Measurements from ENCODE around the gene CMTR1. TPM values are rescaled to one million over a fixed set of nuclear protein-coding genes. Genes with fewer than 3 reads are reported as not detected.
A peak's percentile ranks its signal among the peaks of the same experiment; 100 is the strongest.

CMTR1 gene
- total and polyA plus RNA-seq, 2 of the 13 experiments (the other 11 are each of a cell fraction or from before 2014, with no cell fraction given), result 19.7 to 55.2 TPM

DNA sequence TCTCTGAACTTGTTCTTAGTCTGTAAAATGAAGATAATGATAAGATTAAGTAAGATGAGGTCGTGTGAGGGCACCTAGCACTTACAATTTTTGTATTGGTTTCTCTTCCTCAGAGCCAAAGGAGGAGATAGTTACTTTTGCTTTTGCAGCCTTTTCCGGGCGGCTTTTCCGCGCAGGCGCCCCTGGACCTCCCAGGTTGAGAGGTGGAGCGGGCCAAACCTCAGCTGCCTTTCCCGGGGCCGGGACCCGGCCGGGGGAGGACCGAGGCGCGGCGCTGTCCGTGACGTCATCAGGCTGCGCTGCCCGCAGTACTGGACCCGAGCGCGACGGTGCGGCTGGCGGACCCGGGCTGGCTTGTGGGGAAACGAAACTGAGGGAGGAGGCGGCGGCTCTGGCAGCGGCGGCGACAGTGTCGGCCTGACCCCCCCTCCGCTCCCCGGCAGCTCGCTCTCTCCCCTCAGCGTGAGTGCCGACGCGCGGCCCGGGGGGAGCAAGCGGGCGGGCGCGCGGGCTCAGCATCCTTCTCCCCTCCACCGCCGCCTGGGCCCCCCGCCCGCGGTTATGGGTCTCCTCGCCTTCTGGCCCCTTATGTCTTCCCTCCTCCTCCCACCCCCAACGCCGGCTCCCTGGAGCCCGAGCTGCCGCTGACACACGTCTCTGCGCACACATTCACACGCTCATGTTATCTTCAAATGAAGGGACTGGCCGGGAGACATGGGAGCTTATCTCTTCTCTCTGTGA, at the start of gene CMTR1 (continued):
- peak; percentile 43 for TF ChIP-seq ZEB1 (IDR thresholded peaks at IDR 0.05; ENCODE audit: insufficient replicate concordance, low read depth)
- TF ChIP-seq, protein P1, sequence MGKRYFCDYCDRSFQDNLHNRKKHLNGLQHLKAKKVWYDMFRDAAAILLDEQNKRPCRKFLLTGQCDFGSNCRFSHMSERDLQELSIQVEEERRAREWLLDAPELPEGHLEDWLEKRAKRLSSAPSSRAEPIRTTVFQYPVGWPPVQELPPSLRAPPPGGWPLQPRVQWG (CRISPR knock-in tag; IDR thresholded peaks at IDR 0.05; ENCODE audit: borderline replicate concordance, low read depth), result no peak
- TF ChIP-seq, protein P2, sequence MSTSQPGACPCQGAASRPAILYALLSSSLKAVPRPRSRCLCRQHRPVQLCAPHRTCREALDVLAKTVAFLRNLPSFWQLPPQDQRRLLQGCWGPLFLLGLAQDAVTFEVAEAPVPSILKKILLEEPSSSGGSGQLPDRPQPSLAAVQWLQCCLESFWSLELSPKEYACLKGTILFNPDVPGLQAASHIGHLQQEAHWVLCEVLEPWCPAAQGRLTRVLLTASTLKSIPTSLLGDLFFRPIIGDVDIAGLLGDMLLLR (CRISPR knock-in tag; IDR thresholded peaks at IDR 0.05), result no peak
- TF ChIP-seq ZNF761 (CRISPR knock-in tag; conservative IDR thresholded peaks at IDR 0.05), result peak; percentile 89
- TF ChIP-seq, protein P3, sequence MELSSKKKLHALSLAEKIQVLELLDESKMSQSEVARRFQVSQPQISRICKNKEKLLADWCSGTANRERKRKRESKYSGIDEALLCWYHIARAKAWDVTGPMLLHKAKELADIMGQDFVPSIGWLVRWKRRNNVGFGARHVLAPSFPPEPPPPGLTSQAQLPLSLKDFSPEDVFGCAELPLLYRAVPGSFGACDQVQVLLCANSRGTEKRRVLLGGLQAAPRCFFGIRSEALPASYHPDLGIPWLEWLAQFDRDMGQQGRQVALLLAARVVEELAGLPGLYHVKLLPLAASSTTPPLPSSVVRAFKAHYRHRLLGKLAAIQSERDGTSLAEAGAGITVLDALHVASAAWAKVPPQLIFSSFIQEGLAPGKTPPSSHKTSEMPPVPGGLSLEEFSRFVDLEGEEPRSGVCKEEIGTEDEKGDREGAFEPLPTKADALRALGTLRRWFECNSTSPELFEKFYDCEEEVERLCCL (CRISPR knock-in tag; IDR thresholded peaks at IDR 0.05; ENCODE audit: borderline replicate concordance), result no peak
- TF ChIP-seq, protein P4, sequence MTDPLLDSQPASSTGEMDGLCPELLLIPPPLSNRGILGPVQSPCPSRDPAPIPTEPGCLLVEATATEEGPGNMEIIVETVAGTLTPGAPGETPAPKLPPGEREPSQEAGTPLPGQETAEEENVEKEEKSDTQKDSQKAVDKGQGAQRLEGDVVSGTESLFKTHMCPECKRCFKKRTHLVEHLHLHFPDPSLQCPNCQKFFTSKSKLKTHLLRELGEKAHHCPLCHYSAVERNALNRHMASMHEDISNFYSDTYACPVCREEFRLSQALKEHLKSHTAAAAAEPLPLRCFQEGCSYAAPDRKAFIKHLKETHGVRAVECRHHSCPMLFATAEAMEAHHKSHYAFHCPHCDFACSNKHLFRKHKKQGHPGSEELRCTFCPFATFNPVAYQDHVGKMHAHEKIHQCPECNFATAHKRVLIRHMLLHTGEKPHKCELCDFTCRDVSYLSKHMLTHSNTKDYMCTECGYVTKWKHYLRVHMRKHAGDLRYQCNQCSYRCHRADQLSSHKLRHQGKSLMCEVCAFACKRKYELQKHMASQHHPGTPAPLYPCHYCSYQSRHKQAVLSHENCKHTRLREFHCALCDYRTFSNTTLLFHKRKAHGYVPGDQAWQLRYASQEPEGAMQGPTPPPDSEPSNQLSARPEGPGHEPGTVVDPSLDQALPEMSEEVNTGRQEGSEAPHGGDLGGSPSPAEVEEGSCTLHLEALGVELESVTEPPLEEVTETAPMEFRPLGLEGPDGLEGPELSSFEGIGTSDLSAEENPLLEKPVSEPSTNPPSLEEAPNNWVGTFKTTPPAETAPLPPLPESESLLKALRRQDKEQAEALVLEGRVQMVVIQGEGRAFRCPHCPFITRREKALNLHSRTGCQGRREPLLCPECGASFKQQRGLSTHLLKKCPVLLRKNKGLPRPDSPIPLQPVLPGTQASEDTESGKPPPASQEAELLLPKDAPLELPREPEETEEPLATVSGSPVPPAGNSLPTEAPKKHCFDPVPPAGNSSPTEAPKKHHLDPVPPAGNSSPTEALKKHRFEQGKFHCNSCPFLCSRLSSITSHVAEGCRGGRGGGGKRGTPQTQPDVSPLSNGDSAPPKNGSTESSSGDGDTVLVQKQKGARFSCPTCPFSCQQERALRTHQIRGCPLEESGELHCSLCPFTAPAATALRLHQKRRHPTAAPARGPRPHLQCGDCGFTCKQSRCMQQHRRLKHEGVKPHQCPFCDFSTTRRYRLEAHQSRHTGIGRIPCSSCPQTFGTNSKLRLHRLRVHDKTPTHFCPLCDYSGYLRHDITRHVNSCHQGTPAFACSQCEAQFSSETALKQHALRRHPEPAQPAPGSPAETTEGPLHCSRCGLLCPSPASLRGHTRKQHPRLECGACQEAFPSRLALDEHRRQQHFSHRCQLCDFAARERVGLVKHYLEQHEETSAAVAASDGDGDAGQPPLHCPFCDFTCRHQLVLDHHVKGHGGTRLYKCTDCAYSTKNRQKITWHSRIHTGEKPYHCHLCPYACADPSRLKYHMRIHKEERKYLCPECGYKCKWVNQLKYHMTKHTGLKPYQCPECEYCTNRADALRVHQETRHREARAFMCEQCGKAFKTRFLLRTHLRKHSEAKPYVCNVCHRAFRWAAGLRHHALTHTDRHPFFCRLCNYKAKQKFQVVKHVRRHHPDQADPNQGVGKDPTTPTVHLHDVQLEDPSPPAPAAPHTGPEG (CRISPR knock-in tag; IDR thresholded peaks at IDR 0.05), result peak; percentile 72; the same call in 1 of the 2 replicates
- TF ChIP-seq PCBP1 (IDR thresholded peaks at IDR 0.05; ENCODE audit: borderline replicate concordance, low read depth, low read length), result peak; percentile 64; the same call in 1 of the 2 replicates
- TF ChIP-seq ZNF577 (CRISPR knock-in tag; IDR thresholded peaks at IDR 0.05; ENCODE audit: borderline replicate concordance, low read depth), result peak; percentile 79
- peak; percentile 67; the same call in 1 of the 2 replicates for TF ChIP-seq MIER3 (CRISPR knock-in tag; IDR thresholded peaks at IDR 0.05; ENCODE audit: borderline replicate concordance)

Measured in HepG2 (cell line).